GM11168 (cell line): Measurements from ENCODE around the gene RASGRP4.
"Not testable (repeated sequence)": the region's sequence is repeated elsewhere in the genome, so short reads cannot be mapped to it uniquely, and the experiment has no call there.

Source experiments
- in situ Hi-C: fragments of 300-500 bp; cut with MboI; formaldehyde crosslinking; loops from one replicate; pipeline ENCODE4 v1.12.0; 2022; ENCODE audit warnings: low sequenced_read_pairs; ENCODE audit not compliant: unreplicated experiment

Gene RASGRP4, protein sequence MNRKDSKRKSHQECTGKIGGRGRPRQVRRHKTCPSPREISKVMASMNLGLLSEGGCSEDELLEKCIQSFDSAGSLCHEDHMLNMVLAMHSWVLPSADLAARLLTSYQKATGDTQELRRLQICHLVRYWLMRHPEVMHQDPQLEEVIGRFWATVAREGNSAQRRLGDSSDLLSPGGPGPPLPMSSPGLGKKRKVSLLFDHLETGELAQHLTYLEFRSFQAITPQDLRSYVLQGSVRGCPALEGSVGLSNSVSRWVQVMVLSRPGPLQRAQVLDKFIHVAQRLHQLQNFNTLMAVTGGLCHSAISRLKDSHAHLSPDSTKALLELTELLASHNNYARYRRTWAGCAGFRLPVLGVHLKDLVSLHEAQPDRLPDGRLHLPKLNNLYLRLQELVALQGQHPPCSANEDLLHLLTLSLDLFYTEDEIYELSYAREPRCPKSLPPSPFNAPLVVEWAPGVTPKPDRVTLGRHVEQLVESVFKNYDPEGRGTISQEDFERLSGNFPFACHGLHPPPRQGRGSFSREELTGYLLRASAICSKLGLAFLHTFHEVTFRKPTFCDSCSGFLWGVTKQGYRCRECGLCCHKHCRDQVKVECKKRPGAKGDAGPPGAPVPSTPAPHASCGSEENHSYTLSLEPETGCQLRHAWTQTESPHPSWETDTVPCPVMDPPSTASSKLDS

DNA sequence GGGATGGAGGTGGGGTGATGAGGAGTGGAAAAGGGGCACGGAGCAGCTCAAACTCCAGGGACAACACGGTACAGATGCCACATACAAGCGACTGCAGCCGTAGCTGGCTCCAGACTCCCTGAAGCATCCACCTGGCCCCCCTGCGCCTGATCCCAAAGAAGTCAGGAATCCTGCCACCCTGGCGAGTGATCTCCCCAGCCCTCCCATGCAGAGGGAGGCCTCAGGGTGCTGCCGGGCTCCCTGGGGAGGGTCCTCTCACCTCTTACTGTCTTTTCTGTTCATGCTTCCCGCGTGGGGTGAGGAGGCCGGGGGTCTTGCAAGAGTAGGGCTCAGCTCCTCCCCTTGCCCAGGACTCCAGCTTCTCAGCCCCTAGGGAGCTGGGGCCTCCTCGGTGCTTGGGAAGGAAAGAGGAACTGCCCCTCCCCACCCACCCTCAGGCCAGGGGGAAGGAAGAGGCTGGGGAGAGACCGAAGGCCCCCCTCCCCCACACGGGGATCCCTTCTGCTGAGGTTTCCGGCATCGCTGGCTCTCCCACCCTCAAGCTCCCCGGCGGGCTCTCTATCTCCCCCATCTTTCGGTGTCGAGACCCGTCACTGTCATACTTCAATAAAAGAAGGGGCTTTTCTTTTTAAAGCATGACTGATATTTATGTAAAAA, at the start of gene RASGRP4:
Gene RASGRP4 (minus strand): TSS at position 410 of the 657 bp plus-strand sequence. CDS start 128 bp downstream, at position 282.
- in situ Hi-C loops = no loop called here

DNA sequence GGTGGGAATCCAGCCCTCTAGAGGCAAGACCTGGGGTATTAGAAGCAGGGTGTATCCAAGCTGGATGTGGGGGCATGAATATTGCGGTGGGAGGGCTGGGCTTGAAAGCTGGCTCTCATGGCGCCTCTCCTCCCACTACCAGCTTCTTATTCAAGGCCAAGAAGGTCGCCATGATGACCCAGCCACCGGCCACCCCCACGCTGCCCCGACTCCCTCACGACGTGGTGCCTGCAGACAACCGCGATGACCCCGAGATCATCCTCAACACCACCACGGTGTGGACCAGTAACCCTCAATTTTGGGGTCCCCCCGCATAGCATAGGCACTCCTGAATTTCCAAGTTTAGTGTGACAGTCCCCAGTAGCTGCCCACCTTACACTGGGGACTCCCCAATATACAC, 49.2 kb upstream of the RASGRP4 start:
- in situ Hi-C loops = no loop called here

DNA sequence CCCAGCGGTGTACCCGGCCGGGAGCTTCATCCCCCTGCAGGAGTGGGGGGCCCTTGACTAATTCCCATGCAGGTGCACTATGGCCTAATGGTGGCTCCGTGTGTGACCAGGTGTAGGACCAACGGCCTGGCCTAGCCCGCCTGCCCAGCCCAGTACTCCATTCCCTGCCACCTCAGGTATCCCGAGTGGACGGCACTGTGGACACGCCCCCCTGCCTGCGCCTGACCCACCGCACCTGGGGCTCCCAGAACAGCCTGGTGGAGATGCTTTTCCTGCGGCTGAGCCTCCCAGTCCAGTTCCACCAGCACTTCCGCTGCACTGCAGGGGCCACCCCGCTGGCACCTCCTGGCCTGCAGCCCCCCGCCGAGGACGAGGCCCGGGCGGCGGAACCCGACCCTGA, 47.2 kb upstream of the RASGRP4 start:
- in situ Hi-C loops = no loop called here

DNA sequence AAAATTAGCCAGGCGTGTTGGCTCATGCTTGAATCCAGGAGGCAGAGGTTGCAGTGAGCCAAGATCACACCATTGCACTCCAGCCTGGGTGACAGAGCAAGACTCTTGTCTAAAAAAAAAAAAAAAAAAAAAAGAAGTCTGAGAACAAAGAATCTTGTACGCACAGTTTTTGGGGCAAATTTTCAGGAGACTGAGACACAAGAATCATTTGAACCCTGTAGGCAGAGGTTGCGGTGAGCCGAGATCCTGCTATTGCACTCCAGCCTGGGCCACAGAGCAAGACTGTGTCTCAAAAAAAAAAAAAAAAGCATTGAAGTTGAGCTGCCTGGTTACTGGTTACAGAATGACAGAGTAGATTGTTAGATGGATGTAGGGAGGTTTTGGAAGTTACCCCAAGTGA, 46.7 kb upstream of the RASGRP4 start:
- in situ Hi-C loops = not testable (repeated sequence)

DNA sequence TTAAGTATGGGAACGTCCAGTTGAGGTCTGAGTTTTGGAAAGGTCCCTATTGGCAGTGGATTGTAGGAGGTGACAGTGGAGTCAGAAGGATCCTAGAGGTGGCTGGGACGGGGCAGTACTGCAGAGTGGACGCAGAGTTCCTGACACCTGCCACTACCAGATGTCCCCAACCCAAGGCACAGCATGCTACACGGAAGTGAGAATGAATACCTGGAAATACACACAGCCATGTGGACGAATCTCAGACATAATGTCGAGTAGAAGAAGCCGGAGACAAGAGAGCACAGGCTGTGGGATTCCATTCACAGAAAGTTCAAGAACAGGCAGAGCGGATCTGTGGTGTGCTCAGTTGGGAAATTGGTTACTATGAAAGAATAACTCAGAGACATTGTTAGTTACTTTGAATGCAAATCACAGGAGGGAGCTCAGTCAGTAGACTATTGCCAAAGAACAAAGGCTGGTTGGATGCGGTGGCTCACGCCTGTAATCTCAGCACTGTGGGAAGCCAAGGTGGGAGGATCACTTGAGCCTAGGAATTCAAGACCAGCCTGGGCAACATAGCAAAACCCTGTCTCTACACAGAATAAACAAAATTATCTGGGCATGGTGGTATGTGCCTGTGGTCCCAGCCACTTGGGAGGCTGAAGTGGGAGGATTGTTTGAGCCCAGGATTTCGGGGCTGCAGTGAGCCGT, 44.9 kb upstream of the RASGRP4 start:
- in situ Hi-C loops = no loop called here

DNA sequence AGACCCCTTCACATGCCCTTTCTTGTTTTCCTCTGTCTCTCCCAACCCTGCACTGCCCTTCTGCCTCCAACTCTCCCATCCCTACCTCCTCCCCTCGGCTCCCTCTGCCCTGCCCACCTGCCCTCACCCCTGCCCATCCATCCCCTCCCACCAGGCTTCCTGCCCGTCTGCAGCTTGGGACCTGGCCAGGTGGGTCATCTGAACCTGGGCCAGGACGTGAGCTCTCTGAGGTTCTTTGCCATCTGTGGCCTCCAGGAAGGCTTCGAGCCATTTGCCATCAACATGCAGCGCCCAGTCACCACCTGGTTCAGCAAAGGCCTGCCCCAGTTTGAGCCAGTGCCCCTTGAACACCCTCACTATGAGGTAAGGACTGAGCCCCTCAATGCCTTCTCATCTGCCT, 43.1 kb upstream of the RASGRP4 start:
- in situ Hi-C loops = no loop called here

DNA sequence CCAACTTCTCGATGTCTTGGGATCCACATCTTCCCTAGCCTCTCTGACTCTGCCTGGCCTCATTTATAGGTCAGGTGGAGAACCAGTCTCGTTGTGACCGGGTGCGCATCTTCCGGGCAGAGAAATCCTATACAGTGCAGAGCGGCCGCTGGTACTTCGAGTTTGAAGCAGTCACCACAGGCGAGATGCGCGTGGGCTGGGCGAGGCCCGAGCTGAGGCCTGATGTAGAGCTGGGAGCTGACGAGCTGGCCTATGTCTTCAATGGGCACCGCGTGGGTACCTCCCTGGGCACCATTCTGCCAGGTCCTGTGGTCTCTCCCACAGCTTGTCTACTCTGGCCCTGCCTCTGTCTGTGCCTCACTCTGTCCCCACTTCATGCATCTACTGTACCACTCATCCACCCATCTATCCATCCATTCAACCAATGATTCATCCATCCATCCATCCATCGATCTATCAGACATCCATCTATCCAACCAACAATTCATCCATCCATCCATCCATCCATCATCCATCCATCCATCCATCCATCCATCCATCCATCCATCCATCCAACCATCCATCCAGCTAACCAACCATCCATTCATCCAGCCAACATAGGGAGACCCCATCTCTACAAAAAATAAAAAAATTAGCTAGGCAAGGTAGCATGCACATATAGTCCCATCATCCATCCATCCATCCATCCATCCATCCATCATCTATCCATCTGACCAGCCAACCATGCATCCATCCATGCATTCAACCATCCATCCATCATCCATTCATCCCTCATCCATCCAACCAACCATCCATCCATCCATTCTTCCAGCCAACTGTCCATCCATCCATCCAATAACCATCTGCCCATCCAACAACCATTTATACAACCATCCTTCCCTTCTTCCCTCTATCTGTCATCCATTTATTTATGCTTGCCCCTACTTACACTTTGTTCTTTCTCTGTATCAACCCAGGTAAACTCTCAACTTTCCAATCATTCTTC, 41.8 kb upstream of the RASGRP4 start:
- in situ Hi-C loops = no loop called here

DNA sequence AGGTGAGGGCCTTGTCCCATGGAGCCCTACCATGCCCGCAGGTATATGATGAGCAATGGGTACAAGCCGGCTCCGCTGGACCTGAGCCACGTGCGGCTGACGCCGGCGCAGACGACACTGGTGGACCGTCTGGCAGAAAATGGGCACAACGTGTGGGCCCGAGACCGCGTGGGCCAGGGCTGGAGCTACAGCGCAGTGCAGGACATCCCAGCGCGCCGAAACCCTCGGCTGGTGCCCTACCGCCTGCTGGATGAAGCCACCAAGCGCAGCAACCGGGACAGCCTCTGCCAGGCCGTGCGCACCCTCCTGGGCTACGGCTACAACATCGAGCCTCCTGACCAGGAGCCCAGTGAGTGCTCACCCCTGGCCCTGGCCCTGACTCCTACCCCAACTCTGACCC, 40.0 kb upstream of the RASGRP4 start:
- in situ Hi-C loops = no loop called here

DNA sequence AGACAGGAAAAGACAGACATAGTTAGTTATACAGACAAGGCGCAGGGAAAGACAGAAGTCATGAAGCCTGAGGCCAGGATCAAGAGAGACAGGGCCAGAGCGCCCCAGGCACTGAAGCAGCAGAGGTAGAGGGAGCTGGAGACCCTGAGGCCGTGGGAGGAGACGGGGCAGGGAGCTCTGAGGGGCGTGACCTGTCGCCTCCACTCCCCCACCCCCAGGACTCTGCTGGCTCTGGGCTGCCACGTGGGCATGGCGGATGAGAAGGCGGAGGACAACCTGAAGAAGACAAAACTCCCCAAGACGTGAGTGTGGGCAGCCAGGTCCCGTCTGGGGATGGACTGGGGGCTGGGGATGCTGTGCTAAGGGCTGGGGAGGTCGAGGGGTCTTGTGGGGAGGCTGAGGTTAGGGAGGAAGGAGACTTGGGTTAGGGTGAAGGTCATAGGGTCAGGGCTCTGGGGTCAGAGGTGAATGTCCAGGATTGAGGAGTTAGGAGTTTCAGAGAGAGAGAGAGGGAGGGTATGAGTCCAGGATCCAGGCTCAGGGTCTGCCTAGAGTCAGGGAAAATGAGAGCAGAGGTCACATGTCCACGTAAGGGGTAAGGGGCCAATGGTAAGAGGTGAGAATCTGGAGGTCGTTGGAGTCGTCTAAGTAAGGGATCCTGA, 38.5 kb upstream of the RASGRP4 start:
- in situ Hi-C loops = no loop called here

DNA sequence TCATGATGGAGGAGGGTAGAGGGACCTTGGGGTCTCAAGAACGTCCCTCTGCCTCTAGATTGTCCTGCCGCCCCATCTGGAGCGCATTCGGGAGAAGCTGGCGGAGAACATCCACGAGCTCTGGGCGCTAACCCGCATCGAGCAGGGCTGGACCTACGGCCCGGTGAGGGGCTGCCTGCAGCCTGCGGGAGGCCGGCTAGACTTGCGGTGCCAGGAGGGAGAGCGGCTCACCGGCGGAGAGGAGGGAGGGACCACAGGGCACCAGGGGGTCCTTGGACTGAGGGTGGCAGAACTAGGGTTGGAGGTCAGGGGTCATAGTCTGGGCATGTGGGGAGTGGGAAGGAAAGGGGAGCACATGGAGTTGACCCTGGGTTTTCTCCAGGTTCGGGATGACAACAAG, 37.3 kb upstream of the RASGRP4 start:
- in situ Hi-C loops = no loop called here

DNA sequence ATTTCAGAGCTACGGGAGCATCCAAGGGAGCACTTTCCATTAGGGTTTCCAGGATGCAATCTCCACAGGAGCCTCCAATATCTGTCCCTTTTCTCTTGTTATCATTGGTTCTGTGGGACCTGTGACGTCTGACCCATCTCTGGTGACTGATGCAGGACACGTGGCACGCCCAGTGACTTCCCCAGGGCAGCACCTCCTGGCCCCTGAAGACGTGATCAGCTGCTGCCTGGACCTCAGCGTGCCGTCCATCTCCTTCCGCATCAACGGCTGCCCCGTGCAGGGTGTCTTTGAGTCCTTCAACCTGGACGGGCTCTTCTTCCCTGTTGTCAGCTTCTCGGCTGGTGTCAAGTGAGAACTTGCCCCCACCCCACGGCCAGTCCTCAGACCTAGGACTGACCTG, 33.0 kb upstream of the RASGRP4 start:
- in situ Hi-C loops = no loop called here

DNA sequence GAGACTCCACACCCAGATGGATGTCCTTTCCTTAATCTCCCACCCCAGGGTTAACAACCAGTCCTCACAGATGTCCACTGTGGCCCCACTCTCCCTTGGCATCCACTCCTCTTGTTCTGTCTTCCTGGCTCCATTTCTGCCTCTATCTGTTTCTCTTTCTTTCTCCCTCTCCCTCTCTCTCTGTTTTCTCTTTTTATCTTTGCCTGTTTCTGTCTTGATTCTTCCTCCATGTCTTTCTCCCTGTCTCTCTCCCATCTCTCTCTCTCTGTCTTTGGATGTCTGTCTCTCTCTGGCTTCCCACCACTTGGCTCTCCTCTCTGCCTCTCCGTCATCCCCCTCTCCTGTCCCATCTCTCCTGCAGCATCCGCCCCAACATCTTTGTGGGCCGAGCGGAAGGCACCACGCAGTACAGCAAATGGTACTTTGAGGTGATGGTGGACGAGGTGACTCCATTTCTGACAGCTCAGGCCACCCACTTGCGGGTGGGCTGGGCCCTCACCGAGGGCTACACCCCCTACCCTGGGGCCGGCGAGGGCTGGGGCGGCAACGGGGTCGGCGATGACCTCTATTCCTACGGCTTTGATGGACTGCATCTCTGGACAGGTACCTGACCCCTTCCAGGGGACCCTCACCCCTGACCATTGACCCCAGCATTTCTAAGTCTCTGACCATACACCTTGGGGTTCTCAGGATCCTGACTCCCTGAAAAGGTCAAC, 31.8 kb upstream of the RASGRP4 start:
- in situ Hi-C loops = no loop called here

DNA sequence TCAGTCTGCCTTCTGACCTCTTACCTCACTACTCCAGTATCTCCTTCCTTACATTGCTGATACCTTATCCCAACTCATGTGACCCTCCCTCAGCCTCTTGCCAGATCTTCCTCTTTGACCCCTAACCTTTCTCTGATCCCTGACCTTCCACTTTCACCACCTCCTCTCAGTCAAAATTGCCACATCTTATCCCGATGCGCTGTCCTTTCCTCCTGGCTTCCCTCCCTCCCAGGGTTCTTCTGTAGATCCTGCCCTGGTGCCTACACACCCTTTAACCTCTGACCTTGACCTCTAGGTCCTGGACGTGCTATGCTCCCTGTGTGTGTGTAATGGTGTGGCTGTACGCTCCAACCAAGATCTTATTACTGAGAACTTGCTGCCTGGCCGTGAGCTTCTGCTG, 31.2 kb upstream of the RASGRP4 start:
- in situ Hi-C loops = no loop called here

DNA sequence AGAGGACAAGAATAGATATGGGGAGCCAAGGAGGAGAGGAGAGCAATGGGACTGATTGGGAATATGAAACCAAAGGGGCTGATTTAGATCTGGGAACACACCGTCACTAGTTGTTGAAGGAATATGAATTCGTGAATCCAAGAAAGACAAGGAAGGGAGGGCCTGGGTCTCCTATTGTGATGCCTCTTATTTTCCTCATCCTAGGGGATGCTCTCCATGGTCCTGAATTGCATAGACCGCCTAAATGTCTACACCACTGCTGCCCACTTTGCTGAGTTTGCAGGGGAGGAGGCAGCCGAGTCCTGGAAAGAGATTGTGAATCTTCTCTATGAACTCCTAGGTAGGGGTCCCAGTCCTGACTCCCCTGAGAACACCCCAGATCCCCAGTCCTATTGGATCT, 29.0 kb upstream of the RASGRP4 start:
- in situ Hi-C loops = no loop called here

DNA sequence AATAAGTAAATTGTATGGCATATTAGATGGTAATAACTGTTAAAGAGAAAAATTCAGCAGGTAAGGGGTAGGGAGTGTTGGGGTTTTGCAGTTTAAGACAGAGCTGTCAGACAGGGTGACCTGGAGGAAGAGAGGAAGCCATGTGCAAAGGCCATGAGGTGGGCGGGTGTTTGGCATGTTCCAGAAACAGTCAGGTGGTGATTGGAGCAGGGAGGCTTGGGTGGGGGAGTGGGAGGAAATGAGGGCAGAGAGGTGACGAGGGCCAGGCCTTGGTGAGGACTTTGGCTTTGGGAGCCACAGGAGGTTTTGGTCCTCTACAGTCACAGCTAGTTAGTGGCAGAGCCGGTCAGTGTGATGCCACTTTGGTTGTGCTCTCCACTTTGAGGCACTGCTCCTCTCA, 27.6 kb upstream of the RASGRP4 start:
- in situ Hi-C loops = no loop called here

DNA sequence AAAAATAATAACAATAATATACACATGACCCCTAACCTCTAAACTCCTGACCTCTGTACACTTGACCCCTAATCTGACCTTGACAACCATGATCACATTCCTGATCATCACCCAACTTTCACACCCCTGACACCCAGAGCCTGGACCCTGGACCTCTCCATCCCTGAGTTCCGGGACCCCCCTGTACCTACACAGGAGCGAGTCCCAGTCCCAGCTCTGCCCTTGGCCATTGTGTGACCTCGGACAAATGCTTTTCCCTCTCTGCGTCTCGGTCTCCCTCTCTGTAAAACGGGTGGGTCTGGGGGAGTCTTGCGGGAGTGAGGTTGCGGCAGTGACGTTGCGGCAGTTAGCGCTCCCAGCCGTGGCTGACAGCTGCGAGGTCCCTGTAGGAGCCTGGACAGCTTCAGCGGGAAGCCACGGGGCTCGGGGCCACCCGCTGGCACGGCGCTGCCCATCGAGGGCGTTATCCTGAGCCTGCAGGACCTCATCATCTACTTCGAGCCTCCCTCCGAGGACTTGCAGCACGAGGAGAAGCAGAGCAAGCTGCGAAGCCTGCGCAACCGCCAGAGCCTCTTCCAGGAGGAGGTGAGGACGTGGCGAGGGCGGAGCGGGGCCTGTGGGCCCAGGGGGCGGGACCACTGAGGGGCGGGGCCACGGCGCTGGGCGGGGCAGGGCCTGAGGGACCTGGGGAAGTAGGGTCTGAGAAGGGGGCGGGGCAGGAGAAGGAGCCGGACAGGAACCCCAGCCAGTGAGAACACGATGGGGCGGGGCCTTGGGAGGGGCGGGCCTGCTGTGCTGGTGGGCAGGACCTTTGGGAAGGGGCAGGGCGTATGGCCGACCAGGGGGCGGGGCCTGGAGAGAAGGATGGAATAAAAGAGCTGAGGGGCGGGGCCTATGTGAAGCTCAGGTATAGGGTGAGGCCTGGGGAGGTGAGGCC, 26.7 kb upstream of the RASGRP4 start:
- in situ Hi-C loops = no loop called here

DNA sequence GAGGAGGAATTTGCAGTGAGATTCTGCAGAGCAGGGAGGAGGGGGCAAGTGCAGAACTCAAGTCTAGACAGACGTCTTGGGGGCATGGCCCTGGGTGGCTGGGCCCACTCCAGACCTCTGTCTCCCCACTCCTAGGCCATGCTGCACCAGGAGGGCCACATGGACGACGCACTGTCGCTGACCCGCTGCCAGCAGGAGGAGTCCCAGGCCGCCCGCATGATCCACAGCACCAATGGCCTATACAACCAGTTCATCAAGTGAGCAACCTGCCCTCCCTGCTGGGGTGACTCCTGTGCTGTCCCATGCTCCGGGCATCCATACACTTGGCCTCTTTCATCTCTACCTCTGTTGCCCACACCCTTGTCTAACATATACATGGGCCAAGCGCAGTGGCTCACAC, 25.6 kb upstream of the RASGRP4 start:
- in situ Hi-C loops = no loop called here
